ENCODE data around the gene TMEM175. TPM values are rescaled to one million over a fixed set of nuclear protein-coding genes. Genes with fewer than 3 reads are reported as not detected.

TMEM175 gene
- total and polyA plus RNA-seq, 2 donors (not counting 1 experiment from before 2014, with no cell fraction given), result 44.4 to 432 TPM

DNA sequence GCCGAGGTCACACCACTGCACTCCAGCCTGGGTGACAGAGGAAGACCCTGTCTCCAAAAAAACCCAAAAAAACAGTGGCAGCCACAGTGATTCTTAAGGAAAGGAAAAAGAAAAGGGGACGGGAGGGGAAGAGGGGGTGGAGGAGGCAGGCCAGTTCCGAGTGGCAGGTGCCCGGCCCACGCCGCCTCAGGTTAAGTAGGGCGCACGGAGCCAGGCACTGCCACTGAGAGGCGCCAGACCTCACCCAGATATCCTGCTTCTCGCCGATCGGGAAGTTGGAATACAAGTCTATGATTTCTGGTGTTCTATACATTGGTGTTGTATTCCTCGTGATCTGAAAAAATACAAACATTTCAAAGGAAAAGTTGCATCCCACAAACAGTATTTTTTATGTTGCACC is 36.0 kb upstream of the TMEM175 start:
- DNase-seq, result no peak
- H3K27me3 Mint-ChIP-seq, result no peaks in the 10 kb centered on the region
- Histone ChIP-seq H3K4me2 (replicated peaks; ENCODE audit: low read depth, low read length, poor library complexity, severe bottlenecking) (no peak overlapping the region), H3K9ac (ENCODE audit: low read length) (no peak overlapping the region), H3K27me3 (replicated peaks in 1 of 4; ENCODE audit: control extremely low read depth in 1 of 4, control insufficient read depth in 3 of 4, insufficient read depth in 4 of 4, low read length in 3 of 4) (no peaks in the 10 kb centered on the region), H3K9me3 (ENCODE audit: control extremely low read depth in 1 of 3, control insufficient read depth in 2 of 3, insufficient read depth in 1 of 3, low read length in 2 of 3) (peaks cover 0 to 3% (median 0%) of the 10 kb centered on the region in 3 donors), H3K79me2 (ENCODE audit: control insufficient read depth, insufficient read depth, low read length) (peaks cover 57% of the 10 kb centered on the region), H3K4me3 (ENCODE audit: control extremely low read depth in 1 of 5, extremely low read depth in 1 of 5, insufficient read depth in 1 of 5, low read depth in 2 of 5, low read length in 4 of 5) (no peak overlapping the region), H4K20me1 (ENCODE audit: control insufficient read depth, insufficient read depth, low read length, poor library complexity, severe bottlenecking) (peaks cover 98% of the 10 kb centered on the region), H3K4me1 (ENCODE audit: control insufficient read depth in 2 of 2, insufficient read depth in 2 of 2, low read length in 2 of 2) (no peaks in the 10 kb centered on the region), H3K27ac (ENCODE audit: low read length in 2 of 2) (no peak overlapping the region), H3K36me3 (replicated peaks in 1 of 2; ENCODE audit: control extremely low read depth in 1 of 2, control insufficient read depth in 1 of 2, extremely low read depth in 1 of 2, insufficient read depth in 2 of 2, low read length in 1 of 2) (peaks cover 0 to 49% of the 10 kb centered on the region in 2 experiments), H2AFZ (ENCODE audit: insufficient read depth, low read depth, low read length, poor library complexity, severe bottlenecking) (no peak overlapping the region)
- no peaks in the 10 kb centered on the region for H3K9me3 Mint-ChIP-seq (ENCODE audit: insufficient read depth)
- ChIA-PET POLR2A (no interaction called here), CTCF (interaction anchor here (1.2 to 2.4 kb wide), 2 partner anchors 27 to 91 kb away, joined by 3 to 23 read pairs; partner anchors contain the start of gene IDUA)
- H3K4me1 Mint-ChIP-seq, result no peaks in the 10 kb centered on the region
- H3K27ac Mint-ChIP-seq, result no peak overlapping the region
- intact Hi-C loops (cut with micrococcal nuclease), result loop anchor here (5.0 kb wide), 1 partner anchor 91 kb away; the partner anchor contains the start of gene IDUA
- 99% methylated on average over 7 of the region's 13 CpGs for WGBS (ENCODE audit: insufficient coverage)
- no peak for TF ChIP-seq EZH2 (IDR thresholded peaks at IDR 0.05; ENCODE audit: borderline replicate concordance, insufficient read depth, low read depth, low read length, poor library complexity, severe bottlenecking)
- TF ChIP-seq, protein P1, sequence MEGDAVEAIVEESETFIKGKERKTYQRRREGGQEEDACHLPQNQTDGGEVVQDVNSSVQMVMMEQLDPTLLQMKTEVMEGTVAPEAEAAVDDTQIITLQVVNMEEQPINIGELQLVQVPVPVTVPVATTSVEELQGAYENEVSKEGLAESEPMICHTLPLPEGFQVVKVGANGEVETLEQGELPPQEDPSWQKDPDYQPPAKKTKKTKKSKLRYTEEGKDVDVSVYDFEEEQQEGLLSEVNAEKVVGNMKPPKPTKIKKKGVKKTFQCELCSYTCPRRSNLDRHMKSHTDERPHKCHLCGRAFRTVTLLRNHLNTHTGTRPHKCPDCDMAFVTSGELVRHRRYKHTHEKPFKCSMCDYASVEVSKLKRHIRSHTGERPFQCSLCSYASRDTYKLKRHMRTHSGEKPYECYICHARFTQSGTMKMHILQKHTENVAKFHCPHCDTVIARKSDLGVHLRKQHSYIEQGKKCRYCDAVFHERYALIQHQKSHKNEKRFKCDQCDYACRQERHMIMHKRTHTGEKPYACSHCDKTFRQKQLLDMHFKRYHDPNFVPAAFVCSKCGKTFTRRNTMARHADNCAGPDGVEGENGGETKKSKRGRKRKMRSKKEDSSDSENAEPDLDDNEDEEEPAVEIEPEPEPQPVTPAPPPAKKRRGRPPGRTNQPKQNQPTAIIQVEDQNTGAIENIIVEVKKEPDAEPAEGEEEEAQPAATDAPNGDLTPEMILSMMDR (IDR thresholded peaks at IDR 0.05), result no peak
- ATAC-seq (ENCODE audit: low read depth), result no peak
- no peak overlapping the region for H3K4me3 Mint-ChIP-seq

DNA sequence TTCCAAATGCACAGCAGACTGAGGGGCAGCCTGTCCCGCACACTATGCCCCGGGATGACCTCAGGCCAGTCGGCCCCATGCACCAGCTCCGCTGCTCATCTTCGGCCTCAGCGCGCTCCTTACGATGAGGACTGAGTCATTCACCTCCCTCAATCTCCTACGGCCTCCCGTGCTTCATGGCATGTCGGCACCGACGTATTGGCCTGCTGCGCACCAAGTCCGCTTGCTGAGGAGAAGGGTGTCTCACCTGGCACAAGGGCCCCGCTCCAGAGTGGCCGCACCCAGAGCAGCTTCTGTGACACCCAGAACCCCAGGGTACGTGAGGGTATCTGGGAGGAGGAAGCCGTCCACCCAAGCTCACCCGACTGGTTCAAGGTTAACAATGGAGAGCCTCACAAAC is 35.6 kb upstream of the TMEM175 start:
- DNase-seq, result no peak
- no peak overlapping the region for H3K27ac Mint-ChIP-seq
- no peak overlapping the region for H3K4me3 ChIP-seq (ENCODE audit: control extremely low read depth in 1 of 5, extremely low read depth in 1 of 5, insufficient read depth in 1 of 5, low read depth in 2 of 5, low read length in 4 of 5)
- H3K4me1 ChIP-seq (ENCODE audit: control insufficient read depth in 2 of 2, insufficient read depth in 2 of 2, low read length in 2 of 2), result no peaks in the 10 kb centered on the region
- TF ChIP-seq EZH2 (IDR thresholded peaks at IDR 0.05; ENCODE audit: borderline replicate concordance, insufficient read depth, low read depth, low read length, poor library complexity, severe bottlenecking), result no peak
- TF ChIP-seq, protein P1 (IDR thresholded peaks at IDR 0.05), result no peak
- no peaks in the 10 kb centered on the region for H3K9me3 Mint-ChIP-seq (ENCODE audit: insufficient read depth)
- H2AFZ ChIP-seq (ENCODE audit: insufficient read depth, low read depth, low read length, poor library complexity, severe bottlenecking), result no peak overlapping the region
- H3K4me1 Mint-ChIP-seq, result no peaks in the 10 kb centered on the region
- intact Hi-C loops (cut with micrococcal nuclease), result loop anchor here (5.0 kb wide), 1 partner anchor 91 kb away; the partner anchor contains the start of gene IDUA
- H3K27ac ChIP-seq (ENCODE audit: low read length in 2 of 2), result no peak overlapping the region
- ChIA-PET CTCF (interaction anchor here (0.9 to 2.4 kb wide), 4 partner anchors 26 to 154 kb away, joined by 3 to 23 read pairs (median 3); partner anchors contain the start of genes GAK, IDUA and TMEM175), POLR2A (no interaction called here)
- H3K9ac ChIP-seq (ENCODE audit: low read length), result no peak overlapping the region
- no peak overlapping the region for H3K4me3 Mint-ChIP-seq
- no peak overlapping the region for H3K4me2 ChIP-seq (replicated peaks; ENCODE audit: low read depth, low read length, poor library complexity, severe bottlenecking)
- H3K36me3 ChIP-seq (replicated peaks in 1 of 2; ENCODE audit: control extremely low read depth in 1 of 2, control insufficient read depth in 1 of 2, extremely low read depth in 1 of 2, insufficient read depth in 2 of 2, low read length in 1 of 2), result peaks cover 0 to 49% of the 10 kb centered on the region in 2 experiments
- peaks cover 61% of the 10 kb centered on the region for H3K79me2 ChIP-seq (ENCODE audit: control insufficient read depth, insufficient read depth, low read length)
- H4K20me1 ChIP-seq (ENCODE audit: control insufficient read depth, insufficient read depth, low read length, poor library complexity, severe bottlenecking), result peaks cover 98% of the 10 kb centered on the region
- H3K27me3 Mint-ChIP-seq, result no peaks in the 10 kb centered on the region
- peaks cover 0 to 3% (median 0%) of the 10 kb centered on the region in 3 donors for H3K9me3 ChIP-seq (ENCODE audit: control extremely low read depth in 1 of 3, control insufficient read depth in 2 of 3, insufficient read depth in 1 of 3, low read length in 2 of 3)
- WGBS (ENCODE audit: insufficient coverage), result 98% methylated on average over 20 of the region's 20 CpGs
- ATAC-seq (ENCODE audit: low read depth), result no peak
- H3K27me3 ChIP-seq (replicated peaks in 1 of 4; ENCODE audit: control extremely low read depth in 1 of 4, control insufficient read depth in 3 of 4, insufficient read depth in 4 of 4, low read length in 3 of 4), result no peaks in the 10 kb centered on the region
